Activated T-cell treated with anti-CD3 and anti-CD28 coated beads, Interleukin-2, amount 50 U/mL, for 4 hours (primary cell): ENCODE measurements around the gene SNX20. TPM values are rescaled to one million over a fixed set of nuclear protein-coding genes. Genes with fewer than 3 reads are reported as not detected.
A peak's percentile ranks its signal among the peaks of the same experiment; 100 is the strongest.

Source experiments
- ATAC-seq, 2 donors: fragments of 200-7000 bp; cut with Tn5 transposase; one replicate each; pipeline ENCODE4 v1.10.0; 2021
- DNase-seq: peaks from one replicate; pipeline ENCODE4 v3.0.0-alpha.2; 2020
- H3K27me3 Mint-ChIP-seq: one replicate; pipeline ENCODE4 v1.8.0; 2021; ENCODE audit warnings: low read depth, mixed read lengths
- H3K36me3 Mint-ChIP-seq: one replicate; pipeline ENCODE4 v1.8.0; 2022; ENCODE audit warnings: mixed read lengths; ENCODE audit not compliant: insufficient read depth
- H3K4me1 Mint-ChIP-seq: one replicate; pipeline ENCODE4 v1.8.0; 2021; ENCODE audit warnings: low read depth, mixed read lengths
- H3K4me3 Mint-ChIP-seq: one replicate; pipeline ENCODE4 v1.8.0; 2021; ENCODE audit warnings: mild to moderate bottlenecking, moderate library complexity, mixed read lengths
- H3K9me3 Mint-ChIP-seq: one replicate; pipeline ENCODE4 v1.8.0; 2021; ENCODE audit warnings: mixed read lengths
- total RNA-seq, 3 donors: library from RNA; stranded (reverse); gene quantifications; one replicate each; pipeline ENCODE4 v1.2.1, GENCODE V29; 2021

Gene SNX20
- total RNA-seq, 3 donors from 2014 or later, result 16.3 to 25.7 (median 16.6) TPM

GRCh38 chr16:50679676-50680555 lies 1.2 kb downstream of the SNX20 start:
- H3K4me1 Mint-ChIP-seq, result peaks cover 83% of the 10 kb centered on the region

GRCh38 chr16:50679266-50679665 lies 1.8 kb downstream of the SNX20 start:
- no peak for ATAC-seq
- Mint-ChIP-seq H3K36me3 (peaks cover 36% of the 10 kb centered on the region), H3K4me1 (peaks cover 76% of the 10 kb centered on the region)

More at GRCh38 chr16:50679676-50680555, 1.2 kb downstream of the SNX20 start:
- ATAC-seq (no peak), DNase-seq (no peak)
- Mint-ChIP-seq H3K36me3 (peaks cover 29% of the 10 kb centered on the region), H3K27me3 (no peaks in the 10 kb centered on the region), H3K4me3 (peak overlapping the region; percentile 89), H3K9me3 (no peaks in the 10 kb centered on the region)

GRCh38 chr16:50678531-50678930 lies 2.6 kb downstream of the SNX20 start:
- peak overlapping the region; percentile 89 for H3K4me3 Mint-ChIP-seq
- H3K9me3 Mint-ChIP-seq, result no peaks in the 10 kb centered on the region
- no peaks in the 10 kb centered on the region for H3K27me3 Mint-ChIP-seq
- ATAC-seq, result no peak
- no peak for DNase-seq
- H3K36me3 Mint-ChIP-seq, result peaks cover 41% of the 10 kb centered on the region
- peaks cover 69% of the 10 kb centered on the region for H3K4me1 Mint-ChIP-seq

More at GRCh38 chr16:50679266-50679665, 1.8 kb downstream of the SNX20 start:
- Mint-ChIP-seq H3K27me3 (no peaks in the 10 kb centered on the region), H3K4me3 (peak overlapping the region; percentile 89), H3K9me3 (no peaks in the 10 kb centered on the region)
- DNase-seq, result no peak

- no peaks in the 10 kb centered on the region for H3K27me3 Mint-ChIP-seq
- DNase-seq (no peak), ATAC-seq (no peak)
- H3K4me3 Mint-ChIP-seq, result no peak overlapping the region
- peaks cover 5% of the 10 kb centered on the region for H3K9me3 Mint-ChIP-seq
- peaks cover 51% of the 10 kb centered on the region for H3K36me3 Mint-ChIP-seq
- peaks cover 57% of the 10 kb centered on the region for H3K4me1 Mint-ChIP-seq
Observed at GRCh38 chr16:50677351-50677750, 3.8 kb downstream of the SNX20 start.

- Mint-ChIP-seq H3K9me3 (peaks cover 6% of the 10 kb centered on the region), H3K4me1 (peaks cover 53% of the 10 kb centered on the region), H3K27me3 (no peaks in the 10 kb centered on the region), H3K4me3 (no peak overlapping the region), H3K36me3 (peaks cover 57% of the 10 kb centered on the region)
- no peak for DNase-seq
- no peak for ATAC-seq
Observed at GRCh38 chr16:50676684-50677225, 4.4 kb downstream of the SNX20 start.

- no peak for DNase-seq
- Mint-ChIP-seq H3K4me3 (no peak overlapping the region), H3K27me3 (no peaks in the 10 kb centered on the region), H3K9me3 (peaks cover 11% of the 10 kb centered on the region), H3K36me3 (peaks cover 65% of the 10 kb centered on the region), H3K4me1 (peaks cover 53% of the 10 kb centered on the region)
- ATAC-seq, result no peak
Observed at GRCh38 chr16:50675686-50676610, 5.2 kb downstream of the SNX20 start.

GRCh38 chr16:50674831-50675230 lies 6.3 kb downstream of the SNX20 start:
- ATAC-seq (no peak), DNase-seq (no peak)
- H3K27me3 Mint-ChIP-seq, result no peaks in the 10 kb centered on the region
- H3K36me3 Mint-ChIP-seq, result peaks cover 67% of the 10 kb centered on the region
- peaks cover 46% of the 10 kb centered on the region for H3K4me1 Mint-ChIP-seq
- peaks cover 11% of the 10 kb centered on the region for H3K9me3 Mint-ChIP-seq
- H3K4me3 Mint-ChIP-seq, result no peak overlapping the region

GRCh38 chr16:50673496-50674275 lies 7.4 kb downstream of the SNX20 start:
- no peak overlapping the region for H3K4me3 Mint-ChIP-seq
- H3K4me1 Mint-ChIP-seq, result peaks cover 35% of the 10 kb centered on the region

GRCh38 chr16:50671644-50672260 lies 9.4 kb downstream of the SNX20 start:
- Mint-ChIP-seq H3K4me1 (peaks cover 33% of the 10 kb centered on the region), H3K36me3 (peaks cover 67% of the 10 kb centered on the region), H3K4me3 (no peak overlapping the region), H3K9me3 (peaks cover 11% of the 10 kb centered on the region), H3K27me3 (no peaks in the 10 kb centered on the region)
- ATAC-seq (no peak), DNase-seq (peak; percentile 46)

More at GRCh38 chr16:50673496-50674275, 7.4 kb downstream of the SNX20 start:
- peaks cover 69% of the 10 kb centered on the region for H3K36me3 Mint-ChIP-seq
- no peaks in the 10 kb centered on the region for H3K27me3 Mint-ChIP-seq
- ATAC-seq, result no peak
- H3K9me3 Mint-ChIP-seq, result peaks cover 11% of the 10 kb centered on the region
- no peak for DNase-seq

GRCh38 chr16:50670476-50670875 lies 10.6 kb downstream of the SNX20 start:
- ATAC-seq (no peak), DNase-seq (no peak)
- no peaks in the 10 kb centered on the region for H3K27me3 Mint-ChIP-seq
- H3K4me3 Mint-ChIP-seq, result no peak overlapping the region
- H3K9me3 Mint-ChIP-seq, result peaks cover 11% of the 10 kb centered on the region
- H3K4me1 Mint-ChIP-seq, result peaks cover 33% of the 10 kb centered on the region
- peaks cover 55% of the 10 kb centered on the region for H3K36me3 Mint-ChIP-seq

GRCh38 chr16:50669741-50670140 lies 11.4 kb downstream of the SNX20 start:
- Mint-ChIP-seq H3K4me3 (no peak overlapping the region), H3K36me3 (peaks cover 49% of the 10 kb centered on the region), H3K27me3 (no peaks in the 10 kb centered on the region), H3K9me3 (peaks cover 11% of the 10 kb centered on the region), H3K4me1 (peaks cover 39% of the 10 kb centered on the region)
- ATAC-seq (no peak), DNase-seq (no peak)

- H3K4me3 Mint-ChIP-seq, result no peak overlapping the region
- peaks cover 39% of the 10 kb centered on the region for H3K36me3 Mint-ChIP-seq
Observed at GRCh38 chr16:50668368-50669008, 12.6 kb downstream of the SNX20 start.

More at GRCh38 chr16:50668368-50669008, 12.6 kb downstream of the SNX20 start:
- ATAC-seq (no peak), DNase-seq (no peak)
- Mint-ChIP-seq H3K4me1 (peaks cover 42% of the 10 kb centered on the region), H3K27me3 (no peaks in the 10 kb centered on the region), H3K9me3 (peaks cover 11% of the 10 kb centered on the region)
